Muscle of back (tissue), 11 donors: Measurements from ENCODE around the gene CRISPLD2. TPM values are rescaled to one million over a fixed set of nuclear protein-coding genes. Genes with fewer than 3 reads are reported as not detected.
"Not testable (repeated sequence)": the region's sequence is repeated elsewhere in the genome, so short reads cannot be mapped to it uniquely, and the experiment has no call there.

Source experiments
- DNase-seq, 3 donors: peaks; one replicate each; pipeline versions ENCODE4 v3.0.0 to v3.0.0-alpha.2; 2013
- polyA plus RNA-seq, 10 donors: library from polyadenylated mRNA; unstranded; fragments of 120-200 nt; gene quantifications; one replicate each; pipeline ENCODE4 v1.2.1, GENCODE V29; 2013; ENCODE audit not compliant: insufficient read length in 10 of 10

CRISPLD2 gene
- polyA plus RNA-seq, 10 donors: 4.1 to 8.8 (median 6.8) TPM

DNA sequence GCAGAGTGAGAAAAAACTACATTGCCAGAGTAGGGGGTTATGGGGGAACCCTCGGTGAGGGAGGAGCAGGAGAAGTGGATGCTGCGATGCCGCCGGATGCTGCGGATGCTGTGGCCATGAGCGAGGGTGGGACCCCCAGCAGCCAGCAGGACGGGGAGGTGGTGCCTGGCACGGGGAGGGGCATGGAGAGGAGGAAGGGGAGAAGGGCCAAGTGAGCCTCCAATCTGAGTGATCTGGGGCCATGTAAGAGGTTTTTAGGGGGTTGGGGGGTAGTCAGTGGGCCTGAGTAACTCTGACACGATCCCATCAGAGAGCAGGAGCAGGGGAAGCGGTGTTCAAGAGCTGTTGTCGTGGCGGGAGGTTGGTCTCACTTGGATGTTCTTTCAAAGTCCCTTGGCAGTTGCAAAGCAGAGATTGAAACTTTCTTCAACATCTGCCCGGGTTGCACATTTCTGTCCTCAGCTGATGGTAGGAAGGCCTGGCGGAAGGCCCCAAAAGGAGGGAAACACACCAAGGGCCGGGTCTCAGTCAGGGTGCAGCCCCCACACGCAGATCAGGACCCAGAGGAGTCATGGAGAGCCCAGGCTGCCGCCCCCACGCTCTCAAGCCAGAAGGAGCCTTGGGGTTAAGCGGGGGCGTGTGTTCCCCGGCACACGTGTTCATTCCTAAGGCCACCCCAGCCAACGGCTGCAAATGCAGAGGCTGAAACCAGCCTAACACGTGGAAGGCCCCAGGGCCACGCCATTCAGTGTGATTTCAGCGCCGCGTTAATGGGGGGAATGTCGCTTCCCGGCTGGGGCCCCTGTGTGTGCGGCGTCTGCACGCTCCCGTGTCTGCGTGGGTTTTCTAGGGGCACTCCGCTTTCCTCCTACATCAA lies 109.9 kb downstream of the CRISPLD2 start:
- peak in 1 of 3 donors; percentile 80 for DNase-seq

DNA sequence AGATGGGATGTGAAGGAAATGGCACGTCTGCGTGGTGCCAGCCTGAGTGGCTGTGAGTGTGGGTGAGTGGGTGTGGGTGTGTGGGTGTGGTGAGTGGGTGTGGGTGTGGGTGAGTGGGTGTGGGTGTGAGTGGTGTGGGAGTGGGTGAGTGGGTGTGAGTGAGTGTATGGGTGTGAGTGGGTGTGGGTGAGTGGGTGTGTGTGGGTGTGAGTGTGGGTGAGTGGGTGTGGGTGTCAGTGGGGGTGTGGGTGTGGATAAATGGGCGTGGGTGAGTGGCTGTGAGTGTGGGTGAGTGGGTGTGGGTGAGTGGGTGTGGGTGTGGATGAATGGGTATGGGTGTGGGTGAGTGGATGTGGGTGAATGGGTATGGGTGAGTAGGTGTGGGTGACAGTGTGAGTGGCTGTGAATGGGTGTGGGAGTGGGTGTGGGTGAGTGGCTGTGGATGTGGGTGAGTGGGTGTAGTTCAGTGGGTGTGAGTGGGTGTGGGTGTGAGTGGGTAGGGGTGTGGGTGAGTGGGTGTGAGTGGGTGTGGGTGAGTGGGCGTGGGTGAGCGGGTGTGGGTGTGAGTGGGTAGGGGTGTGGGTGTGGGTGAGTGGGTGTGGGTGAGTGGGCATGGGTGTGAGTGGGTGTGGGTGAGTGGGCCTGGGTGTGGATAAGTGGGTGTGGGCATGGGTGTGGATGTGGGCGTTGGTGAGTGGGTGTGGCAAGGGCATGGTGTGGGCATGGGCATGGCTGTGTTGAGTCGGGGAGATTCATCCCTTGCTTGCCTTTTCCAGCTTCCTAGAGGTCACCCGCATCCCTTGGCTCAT lies 110.7 kb downstream of the CRISPLD2 start:
- no peak for DNase-seq

DNA sequence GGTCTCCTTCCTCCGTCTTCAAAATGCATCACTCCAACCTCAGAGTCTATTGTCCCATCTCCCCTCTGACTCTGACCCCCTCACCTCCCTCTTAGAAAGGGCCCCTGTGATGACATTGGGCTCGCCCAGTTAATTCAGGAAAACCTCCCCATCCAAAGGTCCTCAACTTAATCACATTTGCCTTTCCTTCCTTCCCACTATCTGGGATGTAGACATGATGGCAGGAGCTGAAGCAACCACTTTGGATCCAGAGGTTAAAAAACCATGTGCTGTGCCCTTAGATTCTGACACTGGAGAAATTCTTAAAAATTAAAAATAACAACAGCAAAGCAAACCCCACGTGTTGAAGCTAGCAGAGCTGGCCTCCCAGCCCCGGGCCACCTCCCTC lies 111.3 kb downstream of the CRISPLD2 start:
- DNase-seq: no peak

DNA sequence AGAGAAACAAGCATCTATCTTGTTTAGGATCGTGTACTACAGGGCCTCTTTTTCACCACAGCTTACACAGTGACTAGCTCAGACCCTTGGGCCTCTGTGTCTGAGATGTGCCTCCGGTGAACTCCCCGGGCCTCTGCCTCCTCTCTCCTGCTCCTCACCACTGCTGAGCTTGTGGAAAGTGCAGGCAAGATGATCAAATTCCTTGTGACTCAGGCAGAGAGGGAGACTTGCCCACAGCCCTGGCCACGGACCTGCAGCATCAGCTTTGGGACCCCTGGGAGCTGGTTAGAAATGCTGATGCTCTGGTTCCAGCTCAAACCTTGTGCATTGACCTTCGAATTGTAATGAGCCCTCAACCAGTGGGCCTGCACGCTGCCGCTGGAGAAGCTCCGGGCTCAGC lies 111.7 kb downstream of the CRISPLD2 start:
- DNase-seq: no peak

DNA sequence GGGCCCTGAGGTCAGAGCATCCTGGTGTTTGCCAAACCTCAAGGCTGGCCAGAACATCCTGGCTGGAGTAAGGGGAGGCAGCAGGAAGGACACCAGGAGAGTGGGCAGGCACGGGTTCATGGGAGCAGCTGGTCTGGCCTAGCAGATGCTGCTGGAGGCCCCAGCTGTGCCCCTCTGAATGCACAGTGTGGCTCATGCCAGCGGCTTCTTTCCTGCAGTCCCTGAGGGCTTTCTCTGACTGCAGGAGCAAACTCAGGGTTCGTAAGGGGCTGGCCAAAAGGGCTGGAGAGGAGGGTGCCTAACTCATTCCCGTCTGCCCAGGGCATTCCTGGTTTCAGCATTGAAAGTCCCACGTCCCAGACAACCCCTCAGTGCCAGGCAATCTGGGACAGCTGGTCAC lies 112.9 kb downstream of the CRISPLD2 start:
- DNase-seq: peak in 1 of 3 donors; percentile 57

DNA sequence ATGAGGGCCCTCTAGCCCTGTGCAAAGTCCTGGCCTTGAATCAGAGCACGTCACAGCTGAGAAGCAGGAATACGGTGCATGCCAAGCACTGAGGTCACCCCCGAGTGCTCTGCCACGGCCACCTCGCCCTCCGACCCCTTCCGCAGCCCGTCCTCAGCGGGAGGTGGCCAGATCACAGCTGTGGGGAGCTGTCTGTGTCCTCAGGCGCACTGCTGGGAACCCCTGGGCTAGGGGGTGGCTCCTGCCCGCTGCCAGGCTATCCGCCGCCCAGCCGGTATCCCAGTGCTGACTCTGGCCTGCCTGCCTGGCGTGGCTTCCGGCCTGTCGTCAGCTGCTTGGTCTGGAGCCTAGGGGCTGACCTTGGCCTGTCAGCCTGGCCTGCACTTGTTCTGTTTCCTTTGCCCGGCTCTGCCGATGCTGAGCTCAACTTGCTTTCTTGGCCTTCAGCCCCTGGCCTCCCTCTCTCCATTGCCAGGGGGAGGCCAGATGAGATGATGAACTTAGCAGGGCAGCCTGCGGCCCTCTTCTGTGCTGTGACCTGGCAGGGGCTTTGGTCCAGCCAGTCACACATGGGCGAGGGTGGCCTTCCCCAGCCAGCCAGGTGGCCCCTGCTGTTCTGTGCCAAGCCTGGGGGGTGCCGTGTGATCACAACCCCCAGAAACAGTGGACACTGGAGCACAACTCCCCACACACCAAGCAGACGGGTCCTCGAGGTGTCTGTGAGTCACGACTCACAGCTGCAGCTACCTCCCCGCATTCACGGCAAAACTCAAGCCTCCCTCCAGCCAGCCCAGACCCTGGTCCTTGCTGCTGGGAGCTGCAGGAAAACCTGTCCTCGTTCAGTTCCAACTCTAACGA lies 114.2 kb downstream of the CRISPLD2 start:
- DNase-seq: peak in 2 of 3 donors; percentile 64 to 77

DNA sequence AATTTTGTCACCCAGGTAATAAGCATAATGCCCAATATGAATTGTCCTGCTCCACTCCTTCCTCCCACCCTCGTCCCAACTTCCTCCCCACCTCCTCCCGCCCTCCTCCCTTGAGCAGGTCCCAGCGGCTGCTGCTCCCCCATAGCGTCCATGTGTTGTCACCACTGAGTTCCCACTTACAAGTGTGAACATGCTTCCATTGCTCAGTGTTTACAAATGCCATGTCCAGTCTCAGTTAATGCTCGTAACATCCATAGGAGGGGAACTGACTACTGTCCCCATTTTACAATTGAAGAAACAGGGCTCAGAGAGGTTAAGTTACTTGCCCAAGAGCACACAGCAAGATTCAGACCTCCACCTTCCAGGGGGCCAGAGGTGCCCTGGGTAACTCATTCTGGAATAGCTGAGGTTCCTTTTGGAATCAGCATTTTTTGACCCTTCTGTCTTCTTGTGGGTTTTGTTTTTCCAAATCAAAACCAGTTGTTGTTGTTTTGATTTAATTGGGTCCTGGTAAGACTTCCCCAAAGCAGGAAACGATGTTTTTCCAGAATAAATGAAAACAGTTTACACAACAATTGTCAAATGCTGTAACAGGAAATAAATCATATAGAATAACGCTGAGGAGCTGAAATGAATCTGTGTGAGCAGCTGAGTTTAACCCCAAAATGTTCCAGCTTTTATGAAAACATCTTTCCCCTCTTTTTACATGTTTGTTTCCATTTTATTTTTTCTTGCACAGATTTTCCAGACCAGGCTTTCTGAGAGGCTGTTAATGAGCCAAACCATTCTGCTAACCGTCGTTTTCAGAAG lies 117.6 kb downstream of the CRISPLD2 start:
- no peak for DNase-seq

DNA sequence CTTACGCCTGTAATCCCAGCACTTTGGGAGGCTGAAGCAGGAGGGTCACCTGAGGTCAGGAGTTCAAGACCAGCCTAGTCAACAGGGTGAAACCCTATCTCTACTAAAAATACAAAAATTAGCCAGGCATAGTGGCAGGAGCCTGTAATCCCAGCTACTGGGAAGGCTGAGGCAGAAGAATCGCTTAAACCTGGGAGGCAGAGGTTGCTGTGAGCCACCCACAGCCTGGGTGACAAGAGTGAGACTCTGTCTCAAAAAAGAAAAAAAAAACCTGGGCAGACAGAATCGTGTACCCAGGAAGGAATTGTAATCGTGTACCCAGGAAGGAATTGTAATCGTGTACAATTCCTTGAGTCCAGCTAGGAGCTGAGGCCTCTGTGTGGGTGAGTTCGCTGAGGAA lies 118.8 kb downstream of the CRISPLD2 start:
- DNase-seq: not testable (repeated sequence)

DNA sequence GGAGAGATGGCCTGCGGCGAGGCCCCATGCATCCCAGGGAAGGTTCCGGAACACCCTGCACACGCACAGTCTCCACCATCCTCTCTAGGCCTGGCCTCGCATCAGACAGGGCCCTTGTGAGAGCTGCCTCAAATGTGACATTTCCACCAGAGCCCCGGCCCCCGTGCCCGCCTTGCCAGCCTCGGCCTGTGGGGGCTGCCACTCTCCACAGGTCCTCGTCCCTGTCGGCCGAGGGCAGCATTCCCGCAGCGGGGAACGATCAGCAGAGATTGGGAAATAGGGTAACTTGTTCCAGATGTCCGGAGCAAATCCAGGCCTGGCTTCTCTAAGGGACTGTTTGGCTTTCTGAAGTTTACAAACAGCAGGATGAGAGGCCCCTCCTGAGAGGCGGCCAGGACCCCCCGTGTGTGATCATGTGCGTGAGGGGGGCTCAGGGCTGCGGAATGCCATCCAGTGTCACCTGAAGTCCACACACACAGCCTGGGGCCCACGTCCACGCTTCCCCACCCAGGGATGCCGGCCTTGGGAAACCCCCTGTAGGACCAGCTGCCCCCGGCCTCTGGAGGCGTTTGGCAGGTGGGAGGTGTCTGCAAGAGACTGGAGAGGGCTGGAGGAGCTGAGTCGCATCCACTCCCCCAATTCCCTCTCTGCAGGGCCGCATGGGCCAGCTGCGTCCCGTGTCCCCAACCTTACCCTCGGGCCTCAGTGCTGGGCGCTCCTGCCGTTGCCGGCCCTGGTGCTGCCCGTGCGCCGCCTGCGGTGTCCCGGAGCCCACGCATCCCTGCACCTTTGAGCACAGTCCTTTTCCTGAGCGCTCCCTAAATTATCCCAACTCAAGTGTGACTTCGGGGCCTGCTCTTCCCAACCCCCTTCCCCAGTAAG lies 121.1 kb downstream of the CRISPLD2 start:
- DNase-seq: peak in 1 of 3 donors; percentile 85

DNA sequence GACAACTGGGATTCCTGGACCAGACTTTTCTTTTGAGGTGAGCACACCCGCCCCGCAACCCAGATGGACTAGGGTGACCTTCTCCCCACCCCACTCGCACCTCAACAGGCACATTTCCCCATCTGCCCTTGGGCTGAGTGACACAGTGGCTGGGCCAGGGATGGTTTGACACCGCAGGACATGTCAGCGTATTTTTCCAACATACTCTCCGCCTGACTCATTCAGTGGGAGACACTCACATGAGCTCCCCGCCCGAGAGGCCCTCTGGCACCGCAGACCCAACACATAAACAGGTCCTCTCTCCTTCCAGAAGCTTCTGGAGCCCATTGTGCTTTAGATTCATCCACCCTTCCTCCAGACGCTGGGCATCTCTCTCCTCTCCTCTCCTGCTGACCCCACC lies 122.1 kb downstream of the CRISPLD2 start:
- no peak for DNase-seq

DNA sequence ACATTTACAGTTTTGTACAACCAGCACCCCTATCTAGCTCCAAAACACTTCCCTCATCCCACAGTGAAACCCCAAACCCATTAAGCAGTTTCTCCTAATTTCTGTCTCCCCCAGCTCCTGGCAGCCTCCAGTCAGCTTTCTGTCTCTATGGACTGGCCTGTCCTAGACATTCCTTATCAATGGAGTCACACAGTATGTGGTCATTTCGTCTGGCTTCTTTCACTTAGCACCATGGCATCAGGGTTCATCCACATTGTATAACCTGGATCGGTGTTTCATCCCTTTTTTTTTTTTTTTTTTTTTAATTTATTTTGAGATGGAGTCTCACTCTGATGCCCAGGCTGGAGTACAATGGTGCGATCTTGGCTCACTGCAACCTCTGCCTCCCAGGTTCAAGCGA lies 123.0 kb downstream of the CRISPLD2 start:
- DNase-seq: no peak

DNA sequence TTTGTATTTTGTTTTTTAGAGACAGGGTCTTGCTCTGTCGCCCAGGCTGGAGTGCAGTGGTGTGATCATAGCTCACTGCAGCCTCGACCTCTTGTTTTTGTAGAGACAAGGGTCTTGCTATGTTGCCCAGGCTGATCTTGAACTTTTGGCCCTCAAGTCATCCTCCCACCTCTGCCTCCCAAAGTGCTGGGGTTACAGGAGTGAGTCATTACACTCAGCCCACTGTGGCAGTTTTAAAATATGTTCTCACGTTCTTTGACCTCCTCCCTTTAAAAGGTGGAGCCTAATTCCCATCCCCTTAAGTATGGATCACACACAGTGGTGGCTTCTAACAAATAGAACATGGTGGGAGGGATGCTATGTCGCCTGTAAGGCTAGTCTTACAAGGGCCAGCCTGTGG lies 123.8 kb downstream of the CRISPLD2 start:
- DNase-seq: no peak

DNA sequence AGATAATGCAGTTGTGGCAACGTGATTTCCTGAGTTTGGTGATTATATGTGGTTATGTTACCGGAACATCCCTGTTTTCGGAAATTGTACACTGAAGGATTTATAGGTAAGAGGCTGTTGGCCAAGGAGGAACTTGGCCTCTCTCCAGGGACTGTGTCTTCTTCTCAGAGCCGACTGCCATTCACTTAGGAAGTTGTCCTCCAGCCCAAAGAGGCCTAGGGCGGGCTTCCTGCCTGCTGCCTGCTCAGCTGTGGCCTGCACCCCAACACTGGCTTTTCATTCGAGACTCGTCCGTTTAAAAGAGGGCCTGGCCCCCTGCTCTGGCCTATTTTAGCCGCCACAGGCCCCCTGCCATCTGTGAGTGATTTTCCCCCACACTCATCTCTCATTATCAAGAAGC lies 127.2 kb downstream of the CRISPLD2 start:
- no peak for DNase-seq

DNA sequence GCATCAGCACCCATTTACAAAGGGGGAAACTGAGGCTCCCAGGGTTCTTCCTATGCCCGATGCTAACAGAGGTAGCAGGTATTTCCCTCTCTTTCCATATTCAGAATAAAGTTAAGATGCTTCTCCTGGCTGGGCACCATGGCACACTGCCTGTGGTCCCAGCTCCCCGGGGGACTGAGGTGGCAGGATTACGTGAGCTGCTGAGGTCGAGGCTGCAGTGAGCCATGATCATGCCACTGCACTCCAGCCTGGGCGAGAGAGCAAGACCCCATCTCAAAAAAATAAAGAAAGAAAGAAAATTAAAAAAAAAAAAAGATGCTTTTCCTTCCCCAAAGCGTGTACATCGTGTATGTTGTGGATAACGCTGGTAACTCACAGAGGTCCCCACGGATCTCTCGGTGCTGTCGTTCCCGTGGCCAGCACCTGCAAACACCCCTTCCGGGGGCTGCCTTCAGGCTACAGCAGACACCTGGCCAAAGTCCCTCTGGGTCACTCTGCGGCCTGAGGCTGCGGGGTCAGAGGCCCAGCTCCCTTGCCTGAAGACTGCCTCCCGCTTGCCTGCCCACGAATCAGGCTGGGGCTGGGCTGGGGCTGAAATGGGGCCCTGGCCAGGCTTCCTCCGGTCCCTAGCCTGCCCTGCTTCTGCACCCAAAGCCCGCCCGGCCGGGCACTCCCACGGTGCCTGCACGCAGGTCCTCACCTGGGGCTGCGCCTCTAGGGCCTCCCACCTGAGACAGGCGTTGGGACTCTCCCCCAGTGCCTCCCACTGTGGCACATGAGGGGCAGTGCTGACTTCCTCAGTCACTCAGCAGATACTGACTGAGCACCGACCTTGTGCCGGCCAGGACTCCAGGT lies 128.4 kb downstream of the CRISPLD2 start:
- DNase-seq: no peak

DNA sequence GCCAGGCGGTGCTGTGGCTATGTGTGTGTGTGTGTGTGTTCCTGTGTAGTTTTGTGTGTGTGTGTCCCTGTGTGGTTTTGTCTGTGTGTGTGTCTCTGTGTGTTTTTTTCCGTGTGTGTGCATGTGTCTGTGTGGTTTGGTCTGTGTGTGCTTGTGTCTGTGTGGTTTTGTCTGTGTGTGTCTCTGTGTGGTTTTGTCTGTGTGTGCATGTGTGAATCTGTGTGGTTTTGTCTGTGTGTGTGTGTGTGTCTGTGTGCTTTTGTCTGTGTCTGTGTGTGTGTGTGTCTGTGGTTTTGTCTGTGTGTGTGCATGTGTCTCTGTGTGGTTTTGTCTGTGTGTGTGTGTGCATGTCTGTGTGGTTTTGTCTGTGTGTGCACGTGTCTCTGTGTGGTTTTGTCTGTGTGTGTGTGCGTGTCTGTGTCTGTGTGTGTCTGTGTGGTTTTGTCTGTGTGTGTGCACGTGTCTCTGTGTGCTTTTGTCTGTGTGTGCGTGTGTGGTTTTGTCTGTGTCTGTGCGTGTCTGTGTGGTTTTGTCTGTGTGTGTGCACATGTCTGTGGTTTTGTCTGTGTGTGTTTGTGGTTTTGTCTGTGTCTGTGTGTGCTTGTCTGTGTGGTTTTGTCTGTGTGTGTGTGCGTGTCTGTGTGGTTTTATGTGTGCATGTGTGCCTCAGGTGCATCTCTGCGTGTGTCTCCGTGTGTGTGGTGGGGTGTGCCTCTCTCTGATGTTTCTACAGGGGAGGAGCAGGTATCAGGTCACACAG lies 129.2 kb downstream of the CRISPLD2 start:
- DNase-seq: no peak

DNA sequence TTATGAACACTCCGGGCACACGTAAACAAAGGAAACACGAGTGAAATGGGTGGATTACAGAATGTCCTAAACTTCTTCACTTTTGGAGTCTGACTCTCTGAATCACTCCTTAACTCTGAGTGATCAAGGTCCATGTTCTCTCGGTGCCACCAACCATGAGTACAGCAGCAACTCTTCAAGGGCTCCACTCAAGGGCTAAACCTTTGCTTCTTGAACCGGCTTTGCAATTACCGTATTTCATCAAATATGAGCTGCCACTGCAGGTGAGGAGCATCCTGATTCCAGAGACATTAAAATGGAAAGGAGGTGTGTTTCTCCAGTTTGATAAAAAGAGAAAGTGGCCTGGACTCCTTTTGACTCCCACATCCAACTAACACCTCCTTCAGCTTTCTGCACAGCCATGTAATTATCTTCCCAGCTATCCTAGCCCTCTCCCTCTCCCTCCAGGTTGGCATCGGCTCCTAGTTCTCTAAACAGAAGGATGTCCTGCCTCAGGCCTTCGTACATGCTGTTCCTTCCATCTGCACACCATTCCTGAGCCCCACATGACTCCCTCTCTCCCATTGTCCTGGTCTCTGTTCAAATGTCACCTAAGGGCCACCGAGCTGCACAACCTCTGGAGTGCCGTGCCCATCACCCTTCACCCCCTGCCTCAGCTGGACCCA lies 130.1 kb downstream of the CRISPLD2 start:
- no peak for DNase-seq

DNA sequence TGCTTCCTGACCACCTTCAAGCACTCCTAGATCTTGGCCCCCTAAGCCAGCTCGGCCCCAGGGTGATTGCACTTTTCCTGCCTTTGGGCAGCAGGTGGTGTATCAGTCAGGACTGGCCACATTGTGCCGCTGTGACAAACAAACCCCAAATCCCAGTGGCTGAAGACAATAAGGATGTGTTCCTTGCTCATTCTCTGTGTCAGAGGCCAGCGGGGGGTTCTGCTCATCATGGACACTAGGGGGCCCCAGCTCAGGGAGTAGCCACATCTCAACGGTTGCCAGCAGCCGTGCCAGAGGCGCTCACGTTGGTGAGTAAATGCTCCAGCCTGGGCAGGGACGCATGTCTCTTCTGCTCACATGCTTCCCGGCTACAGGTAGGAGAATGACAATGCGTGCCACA lies 131.1 kb downstream of the CRISPLD2 start:
- DNase-seq: no peak
